H1 (cell line): ENCODE results near the gene ADTRP. TPM values are rescaled to one million over a fixed set of nuclear protein-coding genes. Genes with fewer than 3 reads are reported as not detected.

ENCODE experiments used
- CTCF ChIA-PET: fragments of 300-600 bp; sonication (Branson Sonifier 250); formaldehyde crosslinking; loops from one replicate; lab custom pipeline; 2021; ENCODE audit not compliant: partially characterized antibody; lab: Charles Lee
- POLR2A ChIA-PET: fragments of 300-600 bp; sonication (Branson Sonifier 250); formaldehyde crosslinking; loops from one replicate; lab custom pipeline; 2021; ENCODE audit warnings: inconsistent platforms; ENCODE audit not compliant: partially characterized antibody; lab: Charles Lee
- DNase-seq, 2 experiments: peaks; one replicate each; pipeline versions ENCODE4 v3.0.0 to v3.0.0-alpha.2; 2010 to 2022; ENCODE audit warnings: low spot score in 2 of 2, low read depth in 1 of 2, mixed read lengths in 1 of 2
- FAIRE-seq: peaks from 2 replicates; lab custom pipeline; 2011; peaks lifted over from hg19 to GRCh38; lab: Jason Lieb, UNC
- H2AFZ ChIP-seq: 2 replicates; pipeline ENCODE4 v1.8.1; 2012; ENCODE audit warnings: low read length, inconsistent platforms
- H2AK5ac ChIP-seq: 2 replicates; pipeline ENCODE4 v1.6.1; 2013; ENCODE audit warnings: low read depth, low read length
- H2BK120ac ChIP-seq: replicated peaks from 2 replicates; pipeline ENCODE3; 2013; ENCODE audit warnings: low read depth, low read length, inconsistent platforms
- H2BK12ac ChIP-seq: 2 replicates; pipeline ENCODE4 v1.6.1; 2013; ENCODE audit warnings: low read depth, low read length
- H2BK15ac ChIP-seq: 2 replicates; pipeline ENCODE4 v1.6.1; 2013; ENCODE audit warnings: low read length
- H2BK20ac ChIP-seq: 2 replicates; pipeline ENCODE4 v1.6.1; 2013; ENCODE audit warnings: low read length
- H2BK5ac ChIP-seq: 2 replicates; pipeline ENCODE4 v1.6.1; 2013; ENCODE audit warnings: low read depth, low read length
- H3K14ac ChIP-seq: 2 replicates; pipeline ENCODE4 v1.6.1; 2013; ENCODE audit warnings: inconsistent platforms; ENCODE audit not compliant: insufficient read length
- H3K18ac ChIP-seq: 2 replicates; pipeline ENCODE4 v1.6.1; 2013; ENCODE audit warnings: low read length; ENCODE audit errors: extremely low read depth
- H3K23ac ChIP-seq: 2 replicates; pipeline ENCODE4 v1.6.1; 2013; ENCODE audit warnings: inconsistent platforms; ENCODE audit not compliant: insufficient read length
- H3K23me2 ChIP-seq: 2 replicates; pipeline ENCODE4 v1.6.1; 2013; ENCODE audit warnings: low read depth, low read length
- H3K27ac ChIP-seq: 2 replicates; pipeline ENCODE4 v1.6.1; 2011; ENCODE audit warnings: low read depth, low read length, inconsistent platforms
- H3K27me3 ChIP-seq, 4 experiments: replicated peaks in 1 of 4; 1 replicate in 1 of 4; 2 replicates in 3 of 4; pipeline versions ENCODE4 v1.6.1 to v1.8.1; 2011 to 2013; ENCODE audit warnings: low read length in 3 of 4, mild to moderate bottlenecking in 3 of 4, inconsistent platforms in 2 of 4, mixed read lengths in 2 of 4, moderate library complexity in 1 of 4; ENCODE audit not compliant: control insufficient read depth in 3 of 4, insufficient read depth in 3 of 4; ENCODE audit errors: extremely low read depth in 1 of 4
- H3K36me3 ChIP-seq, 4 experiments: 2 replicates each; pipeline versions ENCODE4 v1.6.1 to v1.8.1; 2011 to 2013; ENCODE audit warnings: mild to moderate bottlenecking in 4 of 4, low read length in 3 of 4, moderate library complexity in 2 of 4, control low read depth in 1 of 4, inconsistent platforms in 1 of 4; ENCODE audit not compliant: insufficient read depth in 4 of 4, control insufficient read depth in 2 of 4
- H3K4ac ChIP-seq: replicated peaks from 2 replicates; pipeline ENCODE3; 2013; ENCODE audit warnings: low read length, low read depth, mixed read lengths, inconsistent platforms; ENCODE audit not compliant: insufficient read length
- H3K4me1 ChIP-seq, 4 experiments: replicated peaks in 1 of 4; 1 replicate in 1 of 4; 2 replicates in 3 of 4; pipeline versions ENCODE4 v1.6.1 to v1.8.1; 2011 to 2013; ENCODE audit warnings: low read length in 3 of 4, inconsistent platforms in 2 of 4, mixed read lengths in 1 of 4; ENCODE audit not compliant: insufficient read depth in 4 of 4, control insufficient read depth in 3 of 4
- H3K4me2 ChIP-seq, 2 experiments: 2 replicates each; pipeline versions ENCODE4 v1.6.1 to v1.8.1; 2011 to 2013; ENCODE audit warnings: low read depth in 2 of 2, low read length in 2 of 2, control low read depth in 1 of 2, inconsistent platforms in 1 of 2, mild to moderate bottlenecking in 1 of 2; ENCODE audit not compliant: insufficient read depth in 1 of 2
- H3K4me3 ChIP-seq, 4 experiments: fragments of 200-600, 300-600 bp in 1 of 4; sonication (generic), shearing (Covaris generic), sonication (Bioruptor Twin) in 1 of 4; 2 replicates each; pipeline versions ENCODE4 v1.5.1 to v1.8.1; 2011 to 2016; ENCODE audit warnings: low read length in 4 of 4, low read depth in 3 of 4, control low read depth in 2 of 4, inconsistent platforms in 2 of 4, mild to moderate bottlenecking in 2 of 4, mixed read lengths in 1 of 4, moderate library complexity in 1 of 4; ENCODE audit not compliant: insufficient read depth in 2 of 4; ENCODE audit errors: extremely low read depth in 1 of 4
- H3K56ac ChIP-seq: replicated peaks from 2 replicates; pipeline ENCODE3; 2013; ENCODE audit warnings: low read depth, mild to moderate bottlenecking, mixed read lengths, low read length, inconsistent platforms; ENCODE audit not compliant: insufficient read length
- H3K79me1 ChIP-seq: 2 replicates; pipeline ENCODE4 v1.6.1; 2013; ENCODE audit warnings: low read depth, low read length, control low read depth
- H3K79me2 ChIP-seq, 2 experiments: 2 replicates each; pipeline versions ENCODE4 v1.6.1 to v1.8.1; 2012 to 2013; ENCODE audit warnings: low read length in 2 of 2, mild to moderate bottlenecking in 2 of 2, inconsistent platforms in 1 of 2; ENCODE audit not compliant: insufficient read depth in 2 of 2, control insufficient read depth in 1 of 2
- H3K9ac ChIP-seq, 4 experiments: replicated peaks in 1 of 4; 1 replicate in 1 of 4; 2 replicates in 3 of 4; pipeline versions ENCODE4 v1.6.1 to v1.8.1; 2011 to 2013; ENCODE audit warnings: low read depth in 3 of 4, low read length in 3 of 4, control low read depth in 2 of 4, mild to moderate bottlenecking in 2 of 4, moderate library complexity in 2 of 4, inconsistent platforms in 1 of 4; ENCODE audit errors: extremely low read depth in 1 of 4
- H3K9me3 ChIP-seq, 2 experiments: 2 replicates each; pipeline versions ENCODE4 v1.6.1 to v1.8.1; 2012 to 2013; ENCODE audit warnings: mild to moderate bottlenecking in 2 of 2, moderate library complexity in 2 of 2, control low read depth in 1 of 2, inconsistent platforms in 1 of 2, low read depth in 1 of 2, low read length in 1 of 2, mixed read lengths in 1 of 2; ENCODE audit not compliant: insufficient read depth in 2 of 2
- H4K20me1 ChIP-seq, 2 experiments: replicated peaks in 1 of 2; 2 replicates each; pipeline versions ENCODE3 to v1.8.1; 2011 to 2013; ENCODE audit warnings: inconsistent platforms in 2 of 2, low read length in 2 of 2, mild to moderate bottlenecking in 1 of 2; ENCODE audit not compliant: insufficient read depth in 2 of 2, control insufficient read depth in 1 of 2
- H4K5ac ChIP-seq: 2 replicates; pipeline ENCODE4 v1.6.1; 2013; ENCODE audit warnings: low read length, low read depth, mixed read lengths, inconsistent platforms; ENCODE audit not compliant: insufficient read length
- H4K8ac ChIP-seq: 2 replicates; pipeline ENCODE4 v1.8.0; 2013; ENCODE audit warnings: mild to moderate bottlenecking, moderate library complexity, low read length, inconsistent platforms; ENCODE audit not compliant: insufficient read depth; ENCODE audit errors: extremely low read depth
- H4K91ac ChIP-seq: replicated peaks from 2 replicates; pipeline ENCODE3; 2013; ENCODE audit warnings: low read length, mixed read lengths, inconsistent platforms; ENCODE audit not compliant: insufficient read length
- HDAC2 ChIP-seq, 2 experiments: fragments of 300-600 bp in 1 of 2; sonication (generic) in 1 of 2; IDR thresholded peaks; 2 replicates each; pipeline ENCODE4 v1.6.1; 2011 to 2012; ENCODE audit warnings: low read depth in 2 of 2, low read length in 2 of 2, mild to moderate bottlenecking in 2 of 2, moderate library complexity in 2 of 2, borderline replicate concordance in 1 of 2, inconsistent platforms in 1 of 2
- YY1 ChIP-seq: IDR thresholded peaks from 2 replicates; pipeline ENCODE4 v1.6.1; 2011; ENCODE audit warnings: low read depth, mild to moderate bottlenecking, low read length
- WGBS, 2 experiments: shearing (Covaris generic) in 1 of 2; methylation state at CpG; one replicate each; pipeline versions ENCODE4 v1.1.6 to v1.1.7; 2013 to 2015; ENCODE audit warnings: low lambda C conversion rate in 2 of 2, mixed read lengths in 2 of 2, inconsistent platforms in 1 of 2, low coverage in 1 of 2, missing lambda C conversion rate in 1 of 2; ENCODE audit not compliant: insufficient replicate concordance in 2 of 2, insufficient coverage in 1 of 2, insufficient read length in 1 of 2; ENCODE audit errors: extremely low coverage in 1 of 2, missing lambda C conversion rate in 1 of 2; 5-methylcytosine and 5-hydroxymethylcytosine counted together
- polyA plus RNA-seq, 7 experiments: library from polyadenylated mRNA; depleted of rRNA in 3 of 7; stranded (reverse) in 5 of 7; unstranded in 2 of 7; fragments of >200 nt in 5 of 7; fragments of 200-250 nt in 2 of 7; gene quantifications; 1 replicate in 5 of 7; 2 replicates in 1 of 7; 4 replicates in 1 of 7; pipeline versions ENCODE4 v1.2.1 to v1.2.3, GENCODE V29; 2011 to 2013; ENCODE audit warnings: missing spikeins in 2 of 7, mixed read lengths in 2 of 7
- total RNA-seq: library from RNA; stranded (reverse); fragmentation: NEBNext Ultra II Directional; extraction: Animal tissue kit (Norgen Biotek cat#: 25700); gene quantifications from 2 replicates; pipeline ENCODE4 v1.2.1, GENCODE V29; 2021
- TF ChIP-seq, protein P1 (sequence below): IDR thresholded peaks from 2 replicates; pipeline ENCODE4 v1.6.1; 2011; ENCODE audit warnings: low read length, improper control_type of control experiment

The ADTRP gene
- total and polyA plus RNA-seq, 2 of the 8 experiments (the other 6 are each of a cell fraction or from before 2014, with no cell fraction given), result 0.08 to 0.45 TPM

DNA sequence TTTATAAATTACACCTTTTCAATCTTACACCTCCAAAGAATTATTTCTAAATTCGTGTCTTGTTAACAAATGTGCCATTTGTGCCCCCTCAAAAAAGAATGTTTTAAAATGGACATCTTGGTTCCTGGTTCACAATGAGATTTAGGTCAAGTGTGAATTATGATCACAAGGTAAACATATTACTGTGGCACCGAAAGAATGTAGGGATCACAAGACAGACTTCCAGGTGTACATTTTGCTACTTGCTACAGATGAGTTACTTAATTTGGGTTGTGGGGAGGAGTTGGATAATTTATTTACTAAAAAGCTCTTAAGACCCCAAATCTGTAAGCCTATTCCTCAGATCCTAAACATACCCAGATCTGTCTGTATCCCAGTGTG, 25.0 kb upstream of the ADTRP start:
- peaks cover 0 to 11% (median 6%) of the 10 kb centered on the region in 4 experiments; a peak in 5 of 7 replicates for H3K4me1 ChIP-seq
- no peak overlapping the region for H3K56ac ChIP-seq
- H3K4me2 ChIP-seq, result no peak overlapping the region
- no peak overlapping the region for H3K9ac ChIP-seq
- WGBS, 2 experiments, result 90% methylated on average over 2 of the region's 2 CpGs; no CpG with 5 or more reads in 1 of the 2 experiments
- ChIA-PET CTCF (no interaction called here), POLR2A (no interaction called here)
- H2AK5ac ChIP-seq, result no peak overlapping the region
- H3K36me3 ChIP-seq, result no peaks in the 10 kb centered on the region
- H2BK15ac ChIP-seq, result no peak overlapping the region
- H4K91ac ChIP-seq, result no peak overlapping the region
- no peak overlapping the region for H2BK120ac ChIP-seq
- no peaks in the 10 kb centered on the region for H3K9me3 ChIP-seq
- TF ChIP-seq, protein P1, sequence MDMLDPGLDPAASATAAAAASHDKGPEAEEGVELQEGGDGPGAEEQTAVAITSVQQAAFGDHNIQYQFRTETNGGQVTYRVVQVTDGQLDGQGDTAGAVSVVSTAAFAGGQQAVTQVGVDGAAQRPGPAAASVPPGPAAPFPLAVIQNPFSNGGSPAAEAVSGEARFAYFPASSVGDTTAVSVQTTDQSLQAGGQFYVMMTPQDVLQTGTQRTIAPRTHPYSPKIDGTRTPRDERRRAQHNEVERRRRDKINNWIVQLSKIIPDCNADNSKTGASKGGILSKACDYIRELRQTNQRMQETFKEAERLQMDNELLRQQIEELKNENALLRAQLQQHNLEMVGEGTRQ, result no peak
- no peak for TF ChIP-seq HDAC2 (IDR thresholded peaks at IDR 0.05; ENCODE audit: borderline replicate concordance in 1 of 2, low read depth in 2 of 2, low read length in 2 of 2)
- TF ChIP-seq YY1, result no peak
- H3K23me2 ChIP-seq, result no peaks in the 10 kb centered on the region
- no peaks in the 10 kb centered on the region for H4K20me1 ChIP-seq
- FAIRE-seq (no peak), DNase-seq (no peak)
- H3K14ac ChIP-seq, result no peak overlapping the region
- no peak overlapping the region for H3K4ac ChIP-seq
- no peak overlapping the region for H3K18ac ChIP-seq
- H3K79me2 ChIP-seq, result no peaks in the 10 kb centered on the region
- no peaks in the 10 kb centered on the region for H3K27me3 ChIP-seq
- H2BK5ac ChIP-seq, result no peak overlapping the region
- H3K27ac ChIP-seq, result no peak overlapping the region
- H3K4me3 ChIP-seq, result no peak overlapping the region
- no peaks in the 10 kb centered on the region for H3K79me1 ChIP-seq
- H4K5ac ChIP-seq, result no peak overlapping the region
- no peak overlapping the region for H3K23ac ChIP-seq
- H4K8ac ChIP-seq, result no peak overlapping the region
- no peak overlapping the region for H2BK12ac ChIP-seq
- H2BK20ac ChIP-seq, result no peak overlapping the region
- no peak overlapping the region for H2AFZ ChIP-seq
